Ovary (tissue), 3 donors: ENCODE measurements around the gene DDTL.
"Not testable (repeated sequence)": the region's sequence is repeated elsewhere in the genome, so short reads cannot be mapped to it uniquely, and the experiment has no call there.

ENCODE experiments used
- EP300 ChIP-seq: sonication (generic); formaldehyde crosslinking; IDR thresholded peaks from one replicate; pipeline ENCODE4 v1.6.1; 2017; ENCODE audit warnings: antibody characterized with exemption
- POLR2A ChIP-seq: fragments of 450-650 bp; IDR thresholded peaks from one replicate; pipeline ENCODE4 v1.6.1; 2017; ENCODE audit warnings: antibody characterized with exemption, mild to moderate bottlenecking, moderate library complexity
- TF ChIP-seq, protein P1 (sequence below), 3 donors: fragments of 450-650 bp in 2 of 3; fragments of 200-600 bp in 1 of 3; IDR thresholded peaks; one replicate each; pipeline versions ENCODE4 v1.5.1 to v1.8.0; 2016 to 2022; ENCODE audit warnings: antibody characterized with exemption in 3 of 3, mild to moderate bottlenecking in 1 of 3
- donor health status: DM: no; HTN: no; CAD: no.

- TF ChIP-seq, protein P1, sequence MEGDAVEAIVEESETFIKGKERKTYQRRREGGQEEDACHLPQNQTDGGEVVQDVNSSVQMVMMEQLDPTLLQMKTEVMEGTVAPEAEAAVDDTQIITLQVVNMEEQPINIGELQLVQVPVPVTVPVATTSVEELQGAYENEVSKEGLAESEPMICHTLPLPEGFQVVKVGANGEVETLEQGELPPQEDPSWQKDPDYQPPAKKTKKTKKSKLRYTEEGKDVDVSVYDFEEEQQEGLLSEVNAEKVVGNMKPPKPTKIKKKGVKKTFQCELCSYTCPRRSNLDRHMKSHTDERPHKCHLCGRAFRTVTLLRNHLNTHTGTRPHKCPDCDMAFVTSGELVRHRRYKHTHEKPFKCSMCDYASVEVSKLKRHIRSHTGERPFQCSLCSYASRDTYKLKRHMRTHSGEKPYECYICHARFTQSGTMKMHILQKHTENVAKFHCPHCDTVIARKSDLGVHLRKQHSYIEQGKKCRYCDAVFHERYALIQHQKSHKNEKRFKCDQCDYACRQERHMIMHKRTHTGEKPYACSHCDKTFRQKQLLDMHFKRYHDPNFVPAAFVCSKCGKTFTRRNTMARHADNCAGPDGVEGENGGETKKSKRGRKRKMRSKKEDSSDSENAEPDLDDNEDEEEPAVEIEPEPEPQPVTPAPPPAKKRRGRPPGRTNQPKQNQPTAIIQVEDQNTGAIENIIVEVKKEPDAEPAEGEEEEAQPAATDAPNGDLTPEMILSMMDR (IDR thresholded peaks at IDR 0.05) = not testable (repeated sequence)
- TF ChIP-seq POLR2A, EP300: not testable (repeated sequence)
Observed at GRCh38 chr22:23993080-23993479, 26.4 kb downstream of the DDTL start.
